Neural crest cell (in vitro differentiated cells): ENCODE results near the gene GPHN. TPM values are rescaled to one million over a fixed set of nuclear protein-coding genes. Genes with fewer than 3 reads are reported as not detected.

Source experiments
- DNase-seq: peaks from one replicate; pipeline ENCODE4 v3.0.0; 2021; ENCODE audit warnings: low read depth, mixed read lengths, low spot score
- H3K27ac Mint-ChIP-seq: one replicate; pipeline ENCODE4 v1.8.0; 2021; ENCODE audit warnings: mild to moderate bottlenecking, mixed read lengths; ENCODE audit not compliant: unreplicated experiment
- H3K27me3 Mint-ChIP-seq: 2 replicates; pipeline ENCODE4 v1.8.0; 2021; ENCODE audit warnings: low read depth, mild to moderate bottlenecking, mixed read lengths
- H3K36me3 Mint-ChIP-seq: 2 replicates; pipeline ENCODE4 v1.8.0; 2021; ENCODE audit warnings: low read depth, mild to moderate bottlenecking, mixed read lengths
- H3K4me1 Mint-ChIP-seq: 2 replicates; pipeline ENCODE4 v1.8.0; 2021; ENCODE audit warnings: mixed read lengths
- H3K4me3 Mint-ChIP-seq: one replicate; pipeline ENCODE4 v1.8.0; 2021; ENCODE audit warnings: mild to moderate bottlenecking, mixed read lengths
- H3K9me3 Mint-ChIP-seq: 2 replicates; pipeline ENCODE4 v1.8.0; 2021; ENCODE audit warnings: mixed read lengths
- total RNA-seq: library from RNA; stranded (reverse); gene quantifications from 2 replicates; pipeline ENCODE4 v1.2.1, GENCODE V29; 2021
- TF ChIP-seq, protein P1 (sequence below): fragments of 200-600 bp; sonication (generic); conservative IDR thresholded peaks from 2 replicates; pipeline ENCODE4 v1.5.0; 2021; ENCODE audit warnings: antibody characterized with exemption, mild to moderate bottlenecking

The GPHN gene
- total RNA-seq, 1 donor from 2014 or later, result 43.5 TPM

DNA sequence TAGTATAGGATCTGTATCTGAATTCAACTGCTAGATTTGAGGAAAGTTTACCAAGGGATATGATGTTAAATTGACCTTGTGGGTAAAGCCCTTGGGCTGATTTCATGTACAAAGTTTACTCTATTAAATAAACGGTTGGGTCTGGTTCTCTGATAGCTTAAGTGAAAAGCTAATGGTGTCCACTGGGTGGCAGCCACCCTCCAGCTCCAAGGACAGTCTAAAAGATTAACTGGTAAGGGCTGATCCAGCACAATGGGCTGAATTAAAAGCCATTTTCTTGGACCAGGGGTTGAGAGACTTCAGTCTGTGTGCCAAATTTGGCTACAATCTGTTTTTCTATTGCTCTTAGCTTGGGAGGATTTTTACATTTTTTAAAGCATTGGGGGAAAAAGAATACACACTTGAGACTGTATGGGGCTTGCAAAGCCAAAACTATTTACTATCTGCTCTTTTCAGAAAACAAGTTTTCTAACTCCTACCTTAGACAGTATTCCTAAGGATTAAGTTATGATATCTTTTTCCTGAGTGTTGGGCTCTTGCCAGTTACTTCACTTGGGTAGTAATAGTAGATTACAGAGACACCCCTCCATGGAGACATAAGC, 116.5 kb downstream of the GPHN start:
- TF ChIP-seq, protein P1, sequence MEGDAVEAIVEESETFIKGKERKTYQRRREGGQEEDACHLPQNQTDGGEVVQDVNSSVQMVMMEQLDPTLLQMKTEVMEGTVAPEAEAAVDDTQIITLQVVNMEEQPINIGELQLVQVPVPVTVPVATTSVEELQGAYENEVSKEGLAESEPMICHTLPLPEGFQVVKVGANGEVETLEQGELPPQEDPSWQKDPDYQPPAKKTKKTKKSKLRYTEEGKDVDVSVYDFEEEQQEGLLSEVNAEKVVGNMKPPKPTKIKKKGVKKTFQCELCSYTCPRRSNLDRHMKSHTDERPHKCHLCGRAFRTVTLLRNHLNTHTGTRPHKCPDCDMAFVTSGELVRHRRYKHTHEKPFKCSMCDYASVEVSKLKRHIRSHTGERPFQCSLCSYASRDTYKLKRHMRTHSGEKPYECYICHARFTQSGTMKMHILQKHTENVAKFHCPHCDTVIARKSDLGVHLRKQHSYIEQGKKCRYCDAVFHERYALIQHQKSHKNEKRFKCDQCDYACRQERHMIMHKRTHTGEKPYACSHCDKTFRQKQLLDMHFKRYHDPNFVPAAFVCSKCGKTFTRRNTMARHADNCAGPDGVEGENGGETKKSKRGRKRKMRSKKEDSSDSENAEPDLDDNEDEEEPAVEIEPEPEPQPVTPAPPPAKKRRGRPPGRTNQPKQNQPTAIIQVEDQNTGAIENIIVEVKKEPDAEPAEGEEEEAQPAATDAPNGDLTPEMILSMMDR, result peak; percentile 79
- peaks cover 13% of the 10 kb centered on the region for H3K4me1 Mint-ChIP-seq
- no peak overlapping the region for H3K4me3 Mint-ChIP-seq
- no peaks in the 10 kb centered on the region for H3K27me3 Mint-ChIP-seq
- H3K27ac Mint-ChIP-seq, result no peak overlapping the region
- peaks cover 16% of the 10 kb centered on the region for H3K9me3 Mint-ChIP-seq
- peaks cover 21% of the 10 kb centered on the region for H3K36me3 Mint-ChIP-seq
- peak; percentile 16 for DNase-seq

DNA sequence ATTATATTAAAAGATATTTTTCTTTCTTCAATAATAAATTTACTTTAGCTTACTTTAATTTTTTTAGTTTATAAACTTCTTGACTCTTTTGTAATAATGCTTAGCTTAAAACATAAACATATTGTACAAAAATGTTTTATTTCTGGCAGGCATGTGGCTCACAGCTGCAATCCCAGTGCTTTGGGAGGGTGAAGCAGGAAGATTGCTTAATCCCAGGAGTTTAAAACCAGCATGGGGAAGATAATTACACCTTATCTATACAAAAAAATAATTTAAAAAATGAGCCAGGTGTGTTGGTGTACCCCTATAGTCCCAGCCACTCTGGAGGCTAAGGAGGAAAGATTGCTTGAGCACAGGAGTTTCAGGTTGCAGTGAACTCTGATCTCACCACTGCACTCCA, 120.7 kb downstream of the GPHN start:
- H3K9me3 Mint-ChIP-seq, result no peaks in the 10 kb centered on the region
- peaks cover 3% of the 10 kb centered on the region for H3K36me3 Mint-ChIP-seq
- TF ChIP-seq, protein P1, result no peak
- H3K27me3 Mint-ChIP-seq, result no peaks in the 10 kb centered on the region
- DNase-seq, result no peak
- H3K27ac Mint-ChIP-seq, result no peak overlapping the region
- peaks cover 13% of the 10 kb centered on the region for H3K4me1 Mint-ChIP-seq
- no peak overlapping the region for H3K4me3 Mint-ChIP-seq

DNA sequence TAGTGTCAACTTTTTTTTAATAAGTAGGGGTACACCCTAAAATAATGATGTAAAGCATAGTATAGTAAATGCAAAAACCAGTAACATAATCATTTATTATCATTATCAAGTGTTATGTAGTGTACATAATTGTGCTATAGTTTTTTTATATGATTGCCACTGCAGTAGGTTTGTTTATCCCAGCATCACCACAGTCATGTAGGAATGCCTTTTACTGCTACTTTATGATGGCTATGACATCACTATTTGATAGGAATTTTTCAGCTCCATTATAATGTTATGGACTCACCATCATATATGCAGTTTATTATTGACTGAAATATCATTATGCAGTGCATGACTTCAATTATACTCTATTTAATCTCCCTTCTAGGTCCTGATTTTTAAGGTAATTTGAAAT, 121.6 kb downstream of the GPHN start:
- Mint-ChIP-seq H3K27me3 (no peaks in the 10 kb centered on the region), H3K9me3 (no peaks in the 10 kb centered on the region), H3K27ac (no peak overlapping the region), H3K36me3 (no peaks in the 10 kb centered on the region), H3K4me3 (no peak overlapping the region), H3K4me1 (peaks cover 9% of the 10 kb centered on the region)
- TF ChIP-seq, protein P1, result no peak
- DNase-seq, result no peak

DNA sequence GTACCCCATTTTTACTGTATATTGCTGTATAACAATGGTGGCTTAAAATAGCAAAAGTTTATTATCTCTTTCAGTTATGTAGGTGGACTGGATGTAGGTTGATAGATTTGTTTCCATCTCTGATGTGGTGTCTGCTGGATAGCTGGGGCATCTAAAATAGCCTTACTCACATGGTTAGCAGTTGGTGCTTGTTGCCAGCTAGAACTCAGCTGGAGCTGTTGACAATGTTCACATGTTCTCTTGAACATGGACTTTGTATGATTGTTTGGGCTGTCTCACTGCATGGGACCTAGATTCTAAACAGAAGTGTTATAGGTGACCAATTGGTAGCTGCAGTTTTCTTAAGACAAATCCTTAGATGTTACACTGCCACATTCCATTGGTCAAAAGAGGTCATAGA, 126.9 kb downstream of the GPHN start:
- Mint-ChIP-seq H3K27ac (no peak overlapping the region), H3K36me3 (no peaks in the 10 kb centered on the region), H3K4me3 (no peak overlapping the region), H3K27me3 (no peaks in the 10 kb centered on the region), H3K4me1 (peaks cover 5% of the 10 kb centered on the region), H3K9me3 (no peaks in the 10 kb centered on the region)
- no peak for DNase-seq
- TF ChIP-seq, protein P1, result no peak

DNA sequence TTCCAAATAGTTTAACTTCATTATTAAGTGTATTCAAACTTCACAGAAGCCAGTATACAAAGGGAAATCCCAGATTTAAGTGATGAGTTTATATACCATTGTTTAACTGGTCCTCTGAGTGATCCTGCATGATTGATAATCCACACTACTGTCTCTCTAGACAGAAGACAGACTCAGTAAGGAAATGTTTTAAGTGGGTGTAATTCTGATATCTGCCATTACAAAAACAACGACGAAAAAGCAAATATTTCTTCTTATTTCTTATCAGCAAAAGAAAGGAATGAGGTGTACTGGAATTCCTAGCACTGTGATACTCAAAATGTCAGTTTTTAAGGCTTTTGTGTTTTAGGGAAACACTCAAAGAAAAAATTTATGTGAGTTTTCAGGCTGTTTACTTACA, 127.5 kb downstream of the GPHN start:
- Mint-ChIP-seq H3K27me3 (no peaks in the 10 kb centered on the region), H3K36me3 (no peaks in the 10 kb centered on the region), H3K9me3 (no peaks in the 10 kb centered on the region), H3K27ac (no peak overlapping the region), H3K4me3 (no peak overlapping the region), H3K4me1 (peaks cover 5% of the 10 kb centered on the region)
- TF ChIP-seq, protein P1, result no peak
- no peak for DNase-seq
